Dedifferentiated amniotic fluid mesenchymal stem cell (primary cell): ENCODE data around the gene ROCK1.
"Not testable (repeated sequence)": the region's sequence is repeated elsewhere in the genome, so short reads cannot be mapped to it uniquely, and the experiment has no call there.

Source experiments
- DNase-seq: peaks from one replicate; pipeline ENCODE4 v3.0.0-alpha.2; 2016; ENCODE audit errors: extremely low spot score

Gene ROCK1

DNA sequence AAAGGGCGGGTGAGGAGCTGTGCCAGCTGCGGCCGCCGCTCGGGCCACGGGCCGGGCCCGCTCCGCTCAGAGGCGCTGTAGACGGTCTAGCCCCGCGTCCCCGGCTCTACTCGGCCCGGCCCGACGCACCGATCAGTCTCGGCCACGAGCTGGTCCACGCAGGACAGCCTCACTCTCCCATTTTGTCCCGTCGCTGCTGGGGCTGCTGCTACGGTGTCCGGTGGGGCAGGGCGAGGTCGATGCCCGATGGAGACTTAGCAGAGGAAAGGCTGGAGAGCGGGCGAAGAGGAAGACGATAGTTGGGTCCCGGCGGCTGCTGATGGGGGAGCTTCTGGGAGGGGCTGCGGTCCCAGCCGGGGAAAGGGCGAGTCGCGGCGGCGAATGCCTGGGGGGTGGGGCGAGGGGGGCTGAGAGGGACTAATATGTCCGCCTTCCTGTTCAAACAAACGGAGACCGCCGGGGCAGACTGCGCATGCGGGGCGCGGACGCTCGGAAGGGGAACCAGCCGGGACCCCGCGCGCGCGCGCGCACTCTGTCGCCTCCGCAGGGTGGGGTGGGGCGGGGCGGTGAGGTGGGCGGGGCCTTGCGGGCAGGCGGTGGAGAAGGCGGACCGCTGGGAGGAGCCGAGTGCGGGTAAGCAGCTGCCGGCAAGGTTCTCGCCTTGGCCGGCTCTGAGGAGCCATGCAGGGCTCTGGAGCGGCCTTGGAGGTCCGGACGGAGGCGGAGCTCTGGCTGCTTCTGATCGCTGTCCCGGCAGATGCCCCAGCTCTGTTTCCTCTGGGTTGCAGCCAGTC, at the start of gene ROCK1:
Gene ROCK1, minus strand, starts transcription at position 468 of the 794 bp plus-strand sequence. CDS start 903 bp downstream, outside the sequence.
- peak; percentile 92 for DNase-seq

GRCh38 chr18:21155443-21155842, 43.8 kb upstream of the ROCK1 start:
- DNase-seq: no peak

DNA sequence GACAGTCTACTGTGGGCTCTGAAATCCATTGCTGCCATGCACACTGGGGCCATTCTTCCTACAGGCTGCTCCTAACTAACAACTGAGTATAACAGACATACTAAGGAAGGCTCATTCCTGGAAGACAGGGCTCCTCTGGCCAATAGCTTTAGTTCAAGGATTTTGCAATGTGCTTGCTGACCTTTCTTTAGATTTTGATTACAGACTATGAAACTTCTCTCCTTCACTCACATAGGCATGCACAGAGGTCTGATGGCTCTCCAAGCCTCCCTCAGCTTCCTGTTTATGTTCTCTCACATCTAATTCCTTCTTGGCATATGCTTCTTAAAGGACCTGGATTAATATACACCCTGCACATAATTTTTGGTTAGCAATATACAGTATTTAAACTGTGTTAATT, 34.4 kb upstream of the ROCK1 start:
- DNase-seq: no peak

DNA sequence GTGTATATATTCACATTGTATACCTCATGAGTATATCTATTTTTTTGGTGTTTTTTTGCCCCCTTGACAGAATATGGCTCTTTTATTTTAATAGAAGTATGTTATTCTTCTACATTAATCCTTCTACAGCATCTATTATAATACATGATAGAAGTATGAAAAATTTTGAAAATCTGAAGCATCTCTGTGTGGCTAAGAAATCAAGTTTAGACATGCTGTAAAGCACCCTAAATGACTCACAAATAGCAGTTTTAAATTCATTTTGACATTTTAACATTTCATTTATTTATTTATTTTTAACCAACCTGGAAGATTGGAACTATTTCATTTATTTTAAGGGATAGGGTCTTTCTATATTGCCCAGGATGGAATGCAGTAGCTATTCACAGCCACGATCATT, 33.8 kb upstream of the ROCK1 start:
- DNase-seq: no peak

- DNase-seq: peak; percentile 60
These were observed 30.2 kb upstream of the ROCK1 start for GRCh38 chr18:21141668-21142422.

DNA sequence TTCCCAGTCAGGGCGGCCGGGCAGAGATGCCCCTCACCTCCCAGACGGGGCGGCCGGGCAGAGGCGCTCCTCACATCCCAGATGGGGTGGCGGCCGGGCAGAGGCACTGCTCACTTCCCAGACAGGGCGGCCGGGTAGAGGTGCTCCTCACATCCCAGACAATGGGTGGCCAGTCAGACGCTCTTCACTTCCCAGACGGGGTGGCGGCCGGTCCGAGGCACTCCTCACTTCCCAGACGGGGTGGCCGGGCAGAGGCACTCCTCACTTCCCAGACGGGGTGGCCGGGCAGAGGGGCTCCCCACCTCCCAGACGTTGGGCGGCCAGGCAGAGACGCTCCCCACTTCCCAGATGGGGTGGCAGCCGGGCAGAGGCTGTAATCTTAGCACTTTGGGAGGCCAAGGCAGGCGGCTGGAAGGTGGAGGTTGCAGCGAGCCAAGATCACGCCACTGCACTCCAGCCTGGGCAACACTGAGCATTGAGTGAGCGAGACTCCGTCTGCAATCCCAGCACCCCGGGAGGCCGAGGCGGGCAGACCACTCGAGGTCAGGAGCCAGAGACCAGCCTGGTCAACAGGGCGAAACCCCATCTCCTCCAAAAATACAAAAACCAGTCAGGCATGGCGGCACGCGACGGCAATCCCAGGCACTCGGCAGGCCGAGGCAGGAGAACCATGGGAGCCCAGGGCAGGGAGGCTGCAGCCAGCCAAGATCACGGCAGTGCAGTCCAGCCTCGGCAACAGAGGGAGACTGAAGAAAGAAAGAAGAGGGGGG, 26.3 kb upstream of the ROCK1 start:
- DNase-seq: not testable (repeated sequence)

DNA sequence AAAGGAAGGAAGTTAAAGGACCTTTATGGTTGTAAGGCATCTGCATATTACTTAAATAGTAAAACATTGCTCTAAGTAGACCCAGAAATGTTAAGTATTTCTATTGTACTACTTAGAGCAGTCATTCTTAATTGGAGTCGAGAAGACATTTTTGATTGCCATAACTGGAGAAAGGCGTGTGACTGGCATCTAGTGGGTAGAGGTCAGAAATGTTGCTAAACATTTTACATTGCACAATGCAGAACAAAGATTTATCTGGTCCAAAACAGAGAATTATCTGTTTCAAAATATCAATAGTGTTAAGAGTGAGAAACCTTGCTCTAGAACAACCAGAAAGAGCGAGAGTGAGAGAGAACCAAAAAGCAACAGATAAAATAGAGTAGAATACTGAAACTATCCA, 23.3 kb upstream of the ROCK1 start:
- no peak for DNase-seq

GRCh38 chr18:21132398-21132918, 20.8 kb upstream of the ROCK1 start:
- no peak for DNase-seq

GRCh38 chr18:21131698-21132227, 20.1 kb upstream of the ROCK1 start:
- DNase-seq: no peak

DNA sequence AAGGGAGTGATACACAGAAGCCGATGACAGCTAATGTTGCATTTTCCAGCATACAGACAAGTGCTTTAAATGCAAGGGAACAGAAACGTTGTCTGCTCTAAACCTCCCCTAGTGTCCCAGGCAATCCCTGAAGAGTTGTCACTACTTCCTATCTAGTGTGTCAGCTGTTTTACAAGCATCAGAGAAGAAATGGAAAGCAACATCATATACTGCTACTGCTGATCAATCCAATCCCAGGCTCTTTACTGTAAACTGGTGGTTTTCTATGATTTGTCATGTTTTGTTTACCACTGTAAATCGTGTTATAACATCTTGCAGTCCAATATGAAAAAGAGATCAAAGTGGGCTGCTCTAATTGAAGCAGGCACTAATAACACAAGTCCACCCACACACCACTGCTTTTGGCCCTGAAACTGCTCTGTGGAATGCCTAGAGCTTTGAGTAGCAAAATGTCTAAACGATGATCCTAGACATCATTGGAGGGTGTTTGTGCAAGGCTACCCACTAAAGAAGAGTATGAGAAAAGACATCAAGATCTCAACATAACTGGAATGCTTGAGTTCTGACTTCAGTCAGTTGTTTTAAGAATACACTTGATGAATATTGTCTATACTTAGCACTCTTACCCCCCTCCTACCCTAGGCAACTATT, 18.1 kb upstream of the ROCK1 start:
- DNase-seq: peak; percentile 73

DNA sequence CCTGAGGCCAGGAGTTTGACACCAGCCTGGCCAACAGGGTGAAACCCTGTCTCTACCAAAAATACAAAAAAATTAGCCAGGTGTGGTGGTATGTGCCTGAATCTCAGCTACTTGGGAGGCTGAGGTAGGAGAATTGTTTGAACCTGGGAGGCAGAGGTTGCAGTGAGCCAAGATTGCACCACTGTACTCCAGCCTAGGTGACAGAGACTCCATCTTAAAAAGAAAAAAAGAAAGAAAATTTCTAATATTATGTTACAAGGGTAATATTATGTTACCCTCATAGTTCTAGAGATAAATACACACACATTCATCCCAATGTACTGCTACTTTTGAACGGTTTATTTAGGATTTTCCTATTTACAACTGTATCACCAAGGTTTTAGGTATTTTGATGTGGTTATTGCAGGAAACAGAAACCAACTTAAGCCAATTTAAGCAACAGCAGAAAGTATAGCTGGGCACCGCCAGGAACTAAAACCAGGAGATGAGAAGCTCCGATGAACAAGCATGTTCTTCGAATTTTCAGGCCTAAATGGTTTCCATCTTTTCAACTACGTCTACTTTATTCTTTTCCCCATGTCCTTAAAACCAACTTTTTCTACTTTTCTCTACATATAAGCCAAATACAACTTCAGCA, 11.8 kb upstream of the ROCK1 start:
- DNase-seq: no peak

- DNase-seq: no peak
These were observed 7.2 kb upstream of the ROCK1 start for GRCh38 chr18:21118806-21119205.

DNA sequence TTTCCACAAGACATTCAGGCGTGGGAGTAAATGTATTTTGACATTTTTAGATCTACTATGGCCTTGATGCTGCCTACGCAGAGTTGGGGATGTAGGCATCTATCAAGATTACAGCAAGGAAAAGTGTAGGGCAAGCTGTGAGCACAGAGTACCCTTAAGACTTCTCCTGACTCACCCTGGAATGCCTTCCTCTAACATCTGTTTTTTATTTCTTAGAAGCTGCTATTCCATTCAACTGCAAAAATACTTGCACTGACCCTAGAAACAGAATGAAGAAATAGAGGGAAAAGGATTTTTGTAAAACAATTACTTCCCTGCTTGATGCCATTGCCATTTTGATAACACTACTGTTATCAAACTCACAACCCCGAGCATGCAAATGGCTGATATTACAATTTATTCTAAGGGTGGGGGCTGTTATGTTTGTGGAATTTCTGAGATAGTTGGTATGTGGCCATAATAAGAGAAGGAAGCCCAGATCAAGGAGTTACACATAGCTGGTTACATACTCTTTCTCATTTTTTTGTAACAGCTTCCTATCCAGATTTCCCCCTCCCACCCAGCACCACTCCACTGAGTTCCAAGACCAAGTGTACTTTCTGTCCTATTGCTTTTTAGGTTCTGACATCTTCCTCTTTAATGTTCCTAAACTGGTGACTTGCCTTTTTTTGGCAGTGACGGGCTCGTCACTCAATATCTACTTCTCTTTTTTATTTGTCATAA, 6.0 kb upstream of the ROCK1 start:
- DNase-seq: peak; percentile 92

- peak; percentile 92 for DNase-seq
These were observed 4.2 kb upstream of the ROCK1 start for GRCh38 chr18:21115519-21116411.

DNA sequence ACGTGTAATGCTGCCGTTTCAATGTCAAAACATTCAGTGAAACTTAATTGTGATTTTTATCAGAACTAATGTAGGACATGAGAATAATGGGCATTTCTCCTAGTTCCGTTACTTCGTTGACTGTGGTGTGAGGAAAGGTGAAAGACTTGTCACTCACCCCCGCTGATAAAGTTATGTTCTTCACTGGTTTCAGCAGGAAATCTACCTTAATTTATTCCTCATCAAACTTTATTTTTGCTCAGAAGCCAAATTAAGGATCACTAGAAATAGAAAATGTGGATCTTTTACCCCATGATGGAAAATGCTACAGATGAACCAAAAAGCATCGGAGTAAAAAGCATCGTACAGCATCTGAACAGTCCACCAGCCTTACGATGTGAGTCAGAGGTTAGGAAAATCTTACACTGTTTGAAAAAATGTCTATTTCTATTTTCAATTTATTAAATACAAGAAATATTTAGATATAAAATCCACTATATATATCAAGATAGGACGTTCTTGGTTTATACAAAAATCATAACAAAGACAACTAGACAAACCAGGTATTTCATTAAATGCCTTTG, 1.0 kb upstream of the ROCK1 start:
- peak; percentile 21 for DNase-seq

DNA sequence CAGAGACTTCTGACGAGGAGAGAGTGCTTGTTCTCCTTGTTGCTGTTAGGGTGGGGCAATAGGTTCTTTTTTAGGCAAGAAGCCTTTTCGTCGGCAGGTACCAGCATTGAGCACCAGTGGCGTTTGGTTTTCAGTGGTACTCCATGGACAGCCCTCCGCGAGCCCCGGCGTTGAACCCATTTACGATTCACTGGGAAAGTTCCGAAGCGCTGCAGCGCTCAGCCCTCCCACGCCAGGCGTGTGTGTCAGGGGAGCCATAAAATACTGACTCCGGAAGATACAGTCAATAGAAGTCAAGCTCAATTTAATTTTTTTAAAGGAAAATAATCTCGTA, 494 bp upstream of the ROCK1 start:
- DNase-seq: peak; percentile 44

DNA sequence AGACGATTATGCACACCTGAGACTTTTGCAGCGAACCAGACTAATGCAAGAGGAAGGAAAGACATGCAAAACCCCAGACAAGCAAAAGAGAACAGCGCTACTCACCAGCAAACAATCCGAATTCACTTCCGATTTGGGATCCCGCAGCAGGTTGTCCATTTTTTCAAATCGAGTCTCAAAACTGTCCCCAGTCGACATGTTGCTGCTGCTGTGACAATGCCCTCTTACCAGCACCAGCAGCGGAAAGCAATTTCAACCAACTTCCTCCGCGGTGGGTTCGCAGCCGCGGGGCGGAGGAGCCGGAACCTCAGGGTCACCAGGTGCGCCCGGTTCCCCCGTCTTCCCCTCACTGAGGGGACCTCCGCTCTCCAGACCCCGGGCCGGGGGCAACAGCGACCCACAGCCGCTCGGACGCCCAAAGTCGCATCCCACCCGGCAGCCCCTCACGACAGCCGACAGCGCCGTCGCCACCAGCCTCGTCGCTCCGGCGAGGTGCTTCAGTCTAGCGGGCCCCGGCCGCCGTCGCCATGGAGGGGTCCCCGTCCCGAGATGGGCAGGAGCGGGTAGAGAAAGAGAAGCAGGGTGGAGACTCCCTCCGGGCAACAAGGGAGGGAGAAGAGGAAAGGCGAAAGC, 784 bp downstream of the ROCK1 start:
- DNase-seq: no peak

GRCh38 chr18:21109936-21110712, 1.5 kb downstream of the ROCK1 start:
- no peak for DNase-seq
